A204.1 (cell line): ENCODE results near the gene TKFC.

Source experiments
- FAIRE-seq: peaks from 2 replicates; lab custom pipeline; 2012; peaks lifted over from hg19 to GRCh38; lab: Jason Lieb, UNC

Gene TKFC, protein sequence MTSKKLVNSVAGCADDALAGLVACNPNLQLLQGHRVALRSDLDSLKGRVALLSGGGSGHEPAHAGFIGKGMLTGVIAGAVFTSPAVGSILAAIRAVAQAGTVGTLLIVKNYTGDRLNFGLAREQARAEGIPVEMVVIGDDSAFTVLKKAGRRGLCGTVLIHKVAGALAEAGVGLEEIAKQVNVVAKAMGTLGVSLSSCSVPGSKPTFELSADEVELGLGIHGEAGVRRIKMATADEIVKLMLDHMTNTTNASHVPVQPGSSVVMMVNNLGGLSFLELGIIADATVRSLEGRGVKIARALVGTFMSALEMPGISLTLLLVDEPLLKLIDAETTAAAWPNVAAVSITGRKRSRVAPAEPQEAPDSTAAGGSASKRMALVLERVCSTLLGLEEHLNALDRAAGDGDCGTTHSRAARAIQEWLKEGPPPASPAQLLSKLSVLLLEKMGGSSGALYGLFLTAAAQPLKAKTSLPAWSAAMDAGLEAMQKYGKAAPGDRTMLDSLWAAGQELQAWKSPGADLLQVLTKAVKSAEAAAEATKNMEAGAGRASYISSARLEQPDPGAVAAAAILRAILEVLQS

GRCh38 chr11:61332797-61333549 lies at the start of gene TKFC, which contains the start of gene DDB1:
TKFC (plus strand) TSS chr11:61333228; CDS start chr11:61334729, 1,501 bp downstream.
DDB1 (minus strand) TSS chr11:61333105; CDS start chr11:61332968, 137 bp downstream.
- no peak for FAIRE-seq

DNA sequence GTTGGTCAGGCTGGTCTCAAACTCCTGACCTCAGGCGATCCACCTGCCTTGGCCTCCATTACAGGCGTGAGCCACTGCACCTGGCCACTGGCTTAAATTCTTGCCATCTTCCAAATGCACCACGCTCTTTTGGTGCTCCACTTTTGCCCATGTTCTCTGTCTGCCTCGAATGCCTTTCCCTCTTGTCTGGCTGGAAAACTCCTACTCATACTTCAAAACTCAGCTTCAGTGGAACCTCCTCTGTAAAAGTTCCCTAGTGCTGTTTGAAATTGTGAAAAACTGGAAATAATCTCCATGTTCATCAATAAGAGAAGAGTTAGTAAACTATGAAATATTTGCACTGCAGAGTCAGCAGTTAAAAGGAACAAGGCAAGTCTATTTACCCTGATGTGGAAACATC lies 49.4 kb upstream of the TKFC start:
- no peak for FAIRE-seq

- no peak for FAIRE-seq
Observed at GRCh38 chr11:61287338-61287977, 45.6 kb upstream of the TKFC start.

GRCh38 chr11:61290905-61291690 lies 41.9 kb upstream of the TKFC start:
- FAIRE-seq = no peak

DNA sequence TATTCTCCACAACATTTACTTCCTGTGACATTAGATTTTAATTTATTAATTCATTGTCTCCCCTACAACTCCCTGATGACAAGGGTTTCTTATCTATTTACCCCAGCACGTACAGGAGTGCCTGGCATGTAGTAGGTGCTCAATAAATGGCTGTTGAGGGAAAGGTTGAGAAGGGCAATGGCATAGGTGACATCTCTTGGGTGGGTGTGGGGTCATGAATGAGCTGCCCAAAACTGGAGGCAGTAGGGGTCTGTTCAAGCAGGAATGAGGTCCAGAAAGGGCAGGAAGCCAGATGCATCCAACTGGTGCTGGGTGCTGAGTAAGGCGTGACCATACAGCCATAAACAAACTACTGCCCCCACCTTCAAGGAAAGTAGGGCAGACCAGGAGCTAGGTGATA lies 40.7 kb upstream of the TKFC start:
- no peak for FAIRE-seq

DNA sequence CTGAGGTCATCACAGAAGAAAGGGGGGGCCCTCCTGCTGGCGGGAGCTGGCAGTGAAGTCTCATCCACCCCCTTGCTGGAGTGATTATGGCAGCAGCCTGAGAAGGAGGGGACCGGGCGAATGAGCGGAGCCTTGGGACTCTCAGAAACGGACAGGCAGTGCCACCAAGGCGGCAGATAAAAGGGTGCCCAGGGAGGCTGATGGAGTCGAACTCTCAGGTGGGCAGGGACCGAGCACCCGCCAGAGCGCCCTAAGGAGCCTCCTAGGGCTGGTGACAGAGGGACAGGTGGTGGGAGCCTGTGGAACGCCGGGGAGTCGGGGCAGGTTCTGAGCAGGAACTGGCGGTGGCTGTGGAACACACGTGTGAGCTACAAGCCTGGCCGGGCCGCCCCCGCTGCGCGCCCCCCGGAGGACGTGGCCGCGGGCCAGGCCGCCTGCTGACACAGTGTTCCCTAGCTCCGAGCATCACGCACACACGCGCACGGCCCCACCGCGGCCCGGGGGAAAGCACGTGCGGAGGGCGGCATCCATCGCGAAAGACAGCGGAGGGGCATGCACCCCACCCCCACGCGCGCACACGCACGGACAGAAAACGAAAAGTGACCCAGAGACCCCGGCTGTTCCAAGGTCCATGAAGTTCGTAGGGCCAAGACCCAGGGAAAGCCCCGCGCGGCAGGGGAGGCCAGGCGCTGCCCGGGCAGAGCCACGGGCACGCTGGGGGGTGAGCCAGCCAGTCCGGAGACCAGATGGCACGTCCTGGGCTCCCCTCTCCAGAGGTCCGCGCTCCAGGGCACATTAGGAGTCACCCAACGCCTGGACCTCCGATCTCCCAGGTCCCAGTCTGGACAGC lies 38.9 kb upstream of the TKFC start:
- FAIRE-seq = no peak

DNA sequence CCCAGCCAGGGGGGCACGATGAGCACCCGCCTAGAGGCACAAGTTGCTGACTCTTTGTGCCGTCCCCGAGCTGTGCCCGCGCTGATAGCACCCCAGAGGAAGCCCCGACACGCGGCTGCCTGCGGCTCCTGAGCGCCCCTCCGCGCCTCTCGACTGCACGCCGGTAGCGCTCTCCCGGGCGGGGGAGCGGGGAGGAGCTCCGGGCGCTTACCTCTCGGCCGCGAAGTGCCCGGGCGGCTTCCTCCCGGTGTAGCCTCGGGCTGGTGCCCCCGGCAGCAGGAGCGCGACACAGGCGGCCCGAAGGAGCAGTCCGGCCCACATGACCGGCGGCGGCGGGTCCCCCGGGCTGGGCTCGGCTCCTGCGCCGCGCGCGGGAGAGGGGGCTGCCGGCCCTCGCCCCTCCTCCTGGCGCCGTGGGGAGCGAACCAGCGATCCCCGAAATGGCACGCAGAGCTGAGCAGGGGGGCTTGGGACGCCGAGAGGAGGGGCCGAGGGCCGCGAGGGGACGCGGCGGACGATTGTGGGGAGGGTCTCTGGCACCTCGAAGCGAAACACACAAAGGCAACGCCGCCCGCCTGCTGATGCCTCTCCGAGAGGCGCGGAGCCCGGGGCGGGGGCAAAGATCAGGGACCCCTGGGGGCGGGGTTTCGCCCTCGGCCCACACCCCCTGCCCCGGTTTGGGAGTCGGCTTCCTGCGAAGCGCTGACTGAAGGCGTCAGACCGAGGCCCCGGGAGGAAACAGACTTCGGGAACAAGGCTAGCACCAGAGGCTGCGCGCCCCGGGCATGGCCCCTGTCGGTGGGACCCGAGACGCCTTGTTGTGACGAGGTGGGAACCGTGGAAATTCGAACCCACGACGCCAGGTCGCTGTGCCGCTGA lies 38.1 kb upstream of the TKFC start, which contains the start of gene VWCE:
VWCE (minus strand) TSS at position 600 of the 879 bp plus-strand sequence; CDS start at position 321, 279 bp downstream.
- no peak for FAIRE-seq

GRCh38 chr11:61295596-61295926 lies 37.5 kb upstream of the TKFC start:
- no peak for FAIRE-seq

DNA sequence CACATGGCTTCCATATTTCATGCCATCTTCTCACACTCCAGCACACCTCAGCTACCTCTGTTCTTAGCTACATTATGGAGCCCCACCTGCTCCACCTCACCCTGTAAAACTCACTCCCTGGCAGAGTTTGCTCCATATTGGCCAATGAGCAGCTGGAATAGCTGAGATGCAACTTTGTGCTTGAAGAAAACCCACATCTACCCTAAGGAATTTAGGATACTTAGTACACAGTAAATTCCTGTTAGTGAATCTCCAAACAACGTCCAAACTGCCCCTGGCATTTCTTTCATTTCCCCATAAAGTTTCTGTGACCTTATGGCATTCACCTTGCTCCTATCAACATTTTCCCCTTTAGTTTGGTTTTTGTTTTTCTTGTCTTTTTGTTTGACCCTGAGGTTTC lies 35.7 kb upstream of the TKFC start:
- FAIRE-seq = no peak

GRCh38 chr11:61297746-61298145 lies 35.3 kb upstream of the TKFC start:
- FAIRE-seq = no peak

DNA sequence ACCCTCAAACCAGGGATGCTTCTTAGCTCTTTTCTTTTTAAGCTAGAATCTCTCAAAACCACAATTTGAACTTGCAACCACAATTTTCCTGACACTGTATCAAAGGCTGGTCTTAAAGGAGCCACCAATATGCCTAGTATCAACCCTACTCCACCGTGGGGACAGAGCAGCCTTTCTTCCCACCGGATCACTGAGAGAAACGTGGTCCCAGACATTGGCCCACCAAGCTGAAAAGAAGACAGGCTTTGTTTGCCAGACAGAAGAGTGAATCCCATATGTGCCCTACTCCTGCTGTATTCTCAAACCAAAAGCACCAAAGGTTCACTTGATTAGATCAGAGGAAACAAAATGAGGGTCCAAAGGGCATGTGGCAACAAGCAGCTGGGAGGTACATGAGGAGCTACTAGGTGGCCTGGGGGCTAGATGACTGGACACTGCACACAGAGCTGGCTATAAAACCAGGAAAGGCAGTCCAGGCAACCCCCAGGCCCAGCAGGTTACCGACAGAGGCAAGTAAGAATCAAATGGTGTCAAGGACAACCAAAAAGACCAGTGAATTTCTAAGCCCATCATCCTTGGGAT lies 34.3 kb upstream of the TKFC start:
- FAIRE-seq = no peak

DNA sequence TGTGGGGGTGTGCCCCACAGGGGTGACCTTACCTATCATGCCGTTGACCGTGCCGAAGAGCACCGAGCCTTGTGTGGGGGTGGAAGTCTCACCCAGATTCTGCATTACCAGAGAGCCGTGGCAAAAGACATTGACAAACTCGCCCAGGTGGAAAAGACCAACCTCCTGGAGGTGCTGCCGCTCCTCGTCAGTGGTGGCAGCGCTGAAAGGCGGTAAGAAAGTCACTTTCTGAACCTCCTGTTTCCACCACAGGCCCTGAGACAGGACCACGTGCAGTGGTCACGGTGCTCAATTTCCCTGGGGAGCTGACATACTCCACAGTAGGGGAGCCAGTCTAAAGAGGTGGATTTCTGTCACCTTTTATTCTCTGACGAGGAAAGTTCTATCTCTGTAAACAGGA lies 30.5 kb upstream of the TKFC start:
- FAIRE-seq = no peak

DNA sequence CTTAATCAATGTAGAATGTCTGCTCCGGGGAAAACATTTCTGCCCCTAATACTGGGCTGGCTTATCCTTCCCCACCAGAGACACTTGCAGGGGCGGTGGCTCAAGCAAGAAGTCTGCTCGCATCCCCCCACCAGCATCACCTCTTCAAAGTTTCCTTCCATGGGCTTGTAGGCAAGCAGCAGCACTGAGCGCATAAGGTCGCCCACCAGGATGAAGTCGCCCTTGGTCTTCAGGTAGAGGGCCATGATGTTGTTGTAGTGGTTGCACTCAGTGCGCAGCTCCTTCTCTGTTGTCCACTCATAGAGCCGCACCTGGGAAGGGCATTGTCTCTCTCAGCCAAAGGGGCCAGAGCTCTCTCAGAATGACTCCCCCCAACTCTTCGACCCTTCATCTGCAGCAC lies 29.3 kb upstream of the TKFC start:
- FAIRE-seq = no peak

DNA sequence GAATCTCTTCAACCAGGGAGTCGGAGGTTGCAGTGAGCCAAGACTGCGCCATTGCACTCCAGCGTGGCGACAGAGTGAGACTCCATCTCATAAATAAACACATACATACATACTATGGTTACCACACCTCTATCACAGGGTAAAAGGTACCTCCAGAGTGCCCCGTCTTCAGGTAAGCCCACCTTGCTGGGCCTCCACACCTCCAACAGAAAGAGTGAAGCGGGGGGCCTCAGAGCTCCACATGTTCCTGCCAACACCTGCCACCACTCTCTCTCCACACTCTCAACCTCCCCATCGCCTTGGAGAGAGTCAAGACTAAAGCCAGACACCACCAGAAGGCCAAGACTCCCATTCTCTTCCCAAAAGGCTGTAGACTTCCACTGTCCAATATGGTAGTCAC lies 27.6 kb upstream of the TKFC start:
- FAIRE-seq = no peak

DNA sequence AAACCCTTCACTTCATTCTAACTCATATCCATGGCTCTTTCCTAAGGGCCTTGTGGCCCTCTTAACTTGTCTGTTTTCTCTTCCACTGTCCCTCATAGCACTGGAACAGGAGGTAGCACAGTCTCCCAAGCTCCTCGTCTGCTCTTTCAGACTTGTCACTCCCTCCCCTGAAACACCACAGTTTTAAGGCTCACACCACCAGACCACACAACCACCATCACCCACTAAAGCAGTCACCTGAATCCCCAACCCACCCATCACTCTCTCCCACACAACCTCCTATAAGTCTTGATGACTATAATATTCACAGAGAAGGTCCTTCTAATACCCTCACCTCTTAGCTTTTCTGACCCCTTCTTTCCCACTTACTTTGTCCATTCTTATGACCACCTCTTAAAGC lies 26.8 kb upstream of the TKFC start:
- FAIRE-seq = no peak

DNA sequence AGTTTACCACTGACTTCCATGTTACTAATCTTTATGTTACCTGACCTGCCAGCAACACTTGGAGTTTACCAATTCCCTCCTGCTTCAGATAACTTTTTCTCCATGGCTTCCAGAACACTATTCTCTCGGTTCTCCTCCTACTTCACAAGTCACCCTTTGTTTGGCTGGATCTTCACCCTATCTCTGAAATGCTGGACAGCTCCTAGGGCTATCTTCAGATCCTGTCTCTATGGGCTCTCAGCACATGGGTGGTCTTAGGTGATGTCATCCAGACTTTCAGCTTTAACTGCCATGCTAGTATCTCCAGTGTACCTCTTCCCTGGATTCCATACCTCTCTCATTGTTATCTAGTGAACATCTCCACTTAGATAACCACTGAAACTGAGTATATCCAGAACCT lies 25.7 kb upstream of the TKFC start:
- FAIRE-seq = no peak

GRCh38 chr11:61309141-61309540 lies 23.9 kb upstream of the TKFC start:
- FAIRE-seq = no peak

GRCh38 chr11:61309739-61310138 lies 23.3 kb upstream of the TKFC start:
- no peak for FAIRE-seq

GRCh38 chr11:61310749-61311148 lies 22.3 kb upstream of the TKFC start:
- no peak for FAIRE-seq

- no peak for FAIRE-seq
Observed at GRCh38 chr11:61315260-61315659, 17.8 kb upstream of the TKFC start.
